ENCODE measurements around the gene GATB. TPM values are rescaled to one million over a fixed set of nuclear protein-coding genes. Genes with fewer than 3 reads are reported as not detected.

GATB gene
- total RNA-seq, 1 donor from 2014 or later, result 15.7 TPM

GRCh38 chr4:151661873-151662272 is 98.9 kb downstream of the GATB start:
- Histone ChIP-seq H3K9ac (ENCODE audit: low read depth in 1 of 3, low read length in 3 of 3) (no peak overlapping the region), H3K4me3 (ENCODE audit: low read length in 3 of 3) (no peak overlapping the region), H3K4me1 (ENCODE audit: control insufficient read depth in 3 of 3, insufficient read depth in 3 of 3, low read length in 3 of 3) (peaks cover 29 to 59% (median 41%) of the 10 kb centered on the region in 3 donors), H3K9me3 (ENCODE audit: control insufficient read depth in 3 of 3, low read length in 3 of 3) (no peaks in the 10 kb centered on the region), H3K36me3 (ENCODE audit: control insufficient read depth in 3 of 3, insufficient read depth in 3 of 3, low read length in 3 of 3) (peaks cover 13 to 20% (median 16%) of the 10 kb centered on the region in 3 donors), H3K27ac (ENCODE audit: low read depth, low read length) (no peak overlapping the region), H3K27me3 (ENCODE audit: control insufficient read depth in 3 of 3, insufficient read depth in 3 of 3, low read length in 3 of 3) (no peaks in the 10 kb centered on the region)

- H3K27me3 ChIP-seq (ENCODE audit: control insufficient read depth in 3 of 3, insufficient read depth in 3 of 3, low read length in 3 of 3), result no peaks in the 10 kb centered on the region
- peaks cover 15 to 23% (median 18%) of the 10 kb centered on the region in 3 donors for H3K36me3 ChIP-seq (ENCODE audit: control insufficient read depth in 3 of 3, insufficient read depth in 3 of 3, low read length in 3 of 3)
- no peak overlapping the region for H3K27ac ChIP-seq (ENCODE audit: low read depth, low read length)
- H3K4me3 ChIP-seq (ENCODE audit: low read length in 3 of 3), result no peak overlapping the region
- peaks cover 27 to 48% (median 29%) of the 10 kb centered on the region in 3 donors for H3K4me1 ChIP-seq (ENCODE audit: control insufficient read depth in 3 of 3, insufficient read depth in 3 of 3, low read length in 3 of 3)
- no peaks in the 10 kb centered on the region for H3K9me3 ChIP-seq (ENCODE audit: control insufficient read depth in 3 of 3, low read length in 3 of 3)
- H3K9ac ChIP-seq (ENCODE audit: low read depth in 1 of 3, low read length in 3 of 3), result no peak overlapping the region
Measured at GRCh38 chr4:151660676-151661075, 100.1 kb downstream of the GATB start.

- peaks cover 27 to 44% (median 29%) of the 10 kb centered on the region in 3 donors for H3K4me1 ChIP-seq (ENCODE audit: control insufficient read depth in 3 of 3, insufficient read depth in 3 of 3, low read length in 3 of 3)
- H3K4me3 ChIP-seq (ENCODE audit: low read length in 3 of 3), result peak overlapping the region in 1 of 3 donors; percentile 16
- peaks cover 15 to 23% (median 18%) of the 10 kb centered on the region in 3 donors for H3K36me3 ChIP-seq (ENCODE audit: control insufficient read depth in 3 of 3, insufficient read depth in 3 of 3, low read length in 3 of 3)
- H3K27ac ChIP-seq (ENCODE audit: low read depth, low read length), result peak overlapping the region; percentile 41
- H3K9me3 ChIP-seq (ENCODE audit: control insufficient read depth in 3 of 3, low read length in 3 of 3), result no peaks in the 10 kb centered on the region
- no peaks in the 10 kb centered on the region for H3K27me3 ChIP-seq (ENCODE audit: control insufficient read depth in 3 of 3, insufficient read depth in 3 of 3, low read length in 3 of 3)
- H3K9ac ChIP-seq (ENCODE audit: low read depth in 1 of 3, low read length in 3 of 3), result peak overlapping the region in 2 of 3 donors; percentile 12 to 57
Measured at GRCh38 chr4:151659601-151660364, 101.0 kb downstream of the GATB start.

GRCh38 chr4:151658959-151659600 is 101.7 kb downstream of the GATB start:
- H3K4me1 ChIP-seq (ENCODE audit: control insufficient read depth in 3 of 3, insufficient read depth in 3 of 3, low read length in 3 of 3), result peaks cover 27 to 51% (median 33%) of the 10 kb centered on the region in 3 donors
- H3K9ac ChIP-seq (ENCODE audit: low read depth in 1 of 3, low read length in 3 of 3), result peak overlapping the region in 1 of 3 donors; percentile 57
- H3K4me3 ChIP-seq (ENCODE audit: low read length in 3 of 3), result peak overlapping the region in 2 of 3 donors; percentile 2 to 11
- peaks cover 15 to 18% (median 18%) of the 10 kb centered on the region in 3 donors for H3K36me3 ChIP-seq (ENCODE audit: control insufficient read depth in 3 of 3, insufficient read depth in 3 of 3, low read length in 3 of 3)
- H3K9me3 ChIP-seq (ENCODE audit: control insufficient read depth in 3 of 3, low read length in 3 of 3), result no peaks in the 10 kb centered on the region
- H3K27me3 ChIP-seq (ENCODE audit: control insufficient read depth in 3 of 3, insufficient read depth in 3 of 3, low read length in 3 of 3), result no peaks in the 10 kb centered on the region
- H3K27ac ChIP-seq (ENCODE audit: low read depth, low read length), result peak overlapping the region; percentile 41

GRCh38 chr4:151657896-151658295 is 102.9 kb downstream of the GATB start:
- H3K27ac ChIP-seq (ENCODE audit: low read depth, low read length), result no peak overlapping the region

GRCh38 chr4:151656058-151656457 is 104.7 kb downstream of the GATB start:
- Histone ChIP-seq H3K9me3 (ENCODE audit: control insufficient read depth in 3 of 3, low read length in 3 of 3) (no peaks in the 10 kb centered on the region), H3K9ac (ENCODE audit: low read depth in 1 of 3, low read length in 3 of 3) (no peak overlapping the region), H3K27me3 (ENCODE audit: control insufficient read depth in 3 of 3, insufficient read depth in 3 of 3, low read length in 3 of 3) (no peaks in the 10 kb centered on the region), H3K36me3 (ENCODE audit: control insufficient read depth in 3 of 3, insufficient read depth in 3 of 3, low read length in 3 of 3) (peaks cover 10 to 15% (median 10%) of the 10 kb centered on the region in 3 donors), H3K27ac (ENCODE audit: low read depth, low read length) (no peak overlapping the region), H3K4me3 (ENCODE audit: low read length in 3 of 3) (no peak overlapping the region), H3K4me1 (ENCODE audit: control insufficient read depth in 3 of 3, insufficient read depth in 3 of 3, low read length in 3 of 3) (peaks cover 40 to 71% (median 52%) of the 10 kb centered on the region in 3 donors)

More at GRCh38 chr4:151657896-151658295, 102.9 kb downstream of the GATB start:
- H3K9me3 ChIP-seq (ENCODE audit: control insufficient read depth in 3 of 3, low read length in 3 of 3), result no peaks in the 10 kb centered on the region
- no peak overlapping the region for H3K4me3 ChIP-seq (ENCODE audit: low read length in 3 of 3)
- peaks cover 11 to 15% (median 15%) of the 10 kb centered on the region in 3 donors for H3K36me3 ChIP-seq (ENCODE audit: control insufficient read depth in 3 of 3, insufficient read depth in 3 of 3, low read length in 3 of 3)
- no peak overlapping the region for H3K9ac ChIP-seq (ENCODE audit: low read depth in 1 of 3, low read length in 3 of 3)
- H3K27me3 ChIP-seq (ENCODE audit: control insufficient read depth in 3 of 3, insufficient read depth in 3 of 3, low read length in 3 of 3), result no peaks in the 10 kb centered on the region
- peaks cover 34 to 61% (median 44%) of the 10 kb centered on the region in 3 donors for H3K4me1 ChIP-seq (ENCODE audit: control insufficient read depth in 3 of 3, insufficient read depth in 3 of 3, low read length in 3 of 3)

GRCh38 chr4:151653548-151653918 is 107.3 kb downstream of the GATB start:
- Histone ChIP-seq H3K36me3 (ENCODE audit: control insufficient read depth in 3 of 3, insufficient read depth in 3 of 3, low read length in 3 of 3) (peaks cover 16 to 21% (median 18%) of the 10 kb centered on the region in 3 donors), H3K9ac (ENCODE audit: low read depth in 1 of 3, low read length in 3 of 3) (no peak overlapping the region), H3K4me3 (ENCODE audit: low read length in 3 of 3) (no peak overlapping the region), H3K4me1 (ENCODE audit: control insufficient read depth in 3 of 3, insufficient read depth in 3 of 3, low read length in 3 of 3) (peaks cover 16 to 46% (median 29%) of the 10 kb centered on the region in 3 donors), H3K27ac (ENCODE audit: low read depth, low read length) (no peak overlapping the region), H3K9me3 (ENCODE audit: control insufficient read depth in 3 of 3, low read length in 3 of 3) (no peaks in the 10 kb centered on the region), H3K27me3 (ENCODE audit: control insufficient read depth in 3 of 3, insufficient read depth in 3 of 3, low read length in 3 of 3) (no peaks in the 10 kb centered on the region)

GRCh38 chr4:151652841-151653547 is 107.8 kb downstream of the GATB start:
- Histone ChIP-seq H3K4me1 (ENCODE audit: control insufficient read depth in 3 of 3, insufficient read depth in 3 of 3, low read length in 3 of 3) (peaks cover 13 to 40% (median 24%) of the 10 kb centered on the region in 3 donors), H3K27ac (ENCODE audit: low read depth, low read length) (peak overlapping the region; percentile 5), H3K27me3 (ENCODE audit: control insufficient read depth in 3 of 3, insufficient read depth in 3 of 3, low read length in 3 of 3) (no peaks in the 10 kb centered on the region), H3K9ac (ENCODE audit: low read depth in 1 of 3, low read length in 3 of 3) (no peak overlapping the region), H3K36me3 (ENCODE audit: control insufficient read depth in 3 of 3, insufficient read depth in 3 of 3, low read length in 3 of 3) (peaks cover 13 to 18% (median 17%) of the 10 kb centered on the region in 3 donors), H3K9me3 (ENCODE audit: control insufficient read depth in 3 of 3, low read length in 3 of 3) (no peaks in the 10 kb centered on the region), H3K4me3 (ENCODE audit: low read length in 3 of 3) (no peak overlapping the region)

- H3K9me3 ChIP-seq (ENCODE audit: control insufficient read depth in 3 of 3, low read length in 3 of 3), result no peaks in the 10 kb centered on the region
- H3K36me3 ChIP-seq (ENCODE audit: control insufficient read depth in 3 of 3, insufficient read depth in 3 of 3, low read length in 3 of 3), result peaks cover 6 to 14% (median 10%) of the 10 kb centered on the region in 3 donors
- H3K27ac ChIP-seq (ENCODE audit: low read depth, low read length), result no peak overlapping the region
- H3K27me3 ChIP-seq (ENCODE audit: control insufficient read depth in 3 of 3, insufficient read depth in 3 of 3, low read length in 3 of 3), result no peaks in the 10 kb centered on the region
- H3K4me3 ChIP-seq (ENCODE audit: low read length in 3 of 3), result no peak overlapping the region
- peaks cover 13 to 34% (median 24%) of the 10 kb centered on the region in 3 donors for H3K4me1 ChIP-seq (ENCODE audit: control insufficient read depth in 3 of 3, insufficient read depth in 3 of 3, low read length in 3 of 3)
- H3K9ac ChIP-seq (ENCODE audit: low read depth in 1 of 3, low read length in 3 of 3), result no peak overlapping the region
Measured at GRCh38 chr4:151651496-151651895, 109.3 kb downstream of the GATB start.

Data from skeletal muscle tissue (tissue), 4 donors.